GM18507 (cell line): Measurements from ENCODE around the gene LFNG.

Source experiments
- DNase-seq: peaks from one replicate; pipeline ENCODE4 v3.0.0; 2011; ENCODE audit warnings: low read depth; ENCODE audit not compliant: insufficient read length; ENCODE audit errors: extremely low spot score
- FAIRE-seq: peaks from 2 replicates; lab custom pipeline; 2011; peaks lifted over from hg19 to GRCh38; lab: Jason Lieb, UNC

LFNG gene

GRCh38 chr7:2482725-2483451, 36.7 kb upstream of the LFNG start:
- FAIRE-seq (no peak), DNase-seq (no peak)

- no peak for DNase-seq
- no peak for FAIRE-seq
Observed at GRCh38 chr7:2483494-2483893, 36.1 kb upstream of the LFNG start.

- DNase-seq (no peak), FAIRE-seq (no peak)
Observed at GRCh38 chr7:2484868-2485267, 34.7 kb upstream of the LFNG start.

GRCh38 chr7:2487586-2488271, 31.8 kb upstream of the LFNG start:
- DNase-seq: no peak
- no peak for FAIRE-seq

GRCh38 chr7:2488272-2488645, 31.3 kb upstream of the LFNG start:
- DNase-seq: no peak
- no peak for FAIRE-seq

GRCh38 chr7:2488681-2489080, 30.9 kb upstream of the LFNG start:
- DNase-seq (no peak), FAIRE-seq (no peak)

- FAIRE-seq (no peak), DNase-seq (no peak)
Observed at GRCh38 chr7:2490181-2490651, 29.4 kb upstream of the LFNG start.

GRCh38 chr7:2492038-2492437, 27.5 kb upstream of the LFNG start:
- no peak for DNase-seq
- FAIRE-seq: no peak

- FAIRE-seq: no peak
- DNase-seq: no peak
Observed at GRCh38 chr7:2493205-2494164, 26.1 kb upstream of the LFNG start.

- FAIRE-seq (no peak), DNase-seq (no peak)
Observed at GRCh38 chr7:2494191-2495130, 25.1 kb upstream of the LFNG start.

GRCh38 chr7:2495418-2496299, 23.9 kb upstream of the LFNG start:
- FAIRE-seq (no peak), DNase-seq (no peak)

- DNase-seq (no peak), FAIRE-seq (no peak)
Observed at GRCh38 chr7:2496375-2496774, 23.2 kb upstream of the LFNG start.

GRCh38 chr7:2497065-2497464, 22.5 kb upstream of the LFNG start:
- no peak for FAIRE-seq

GRCh38 chr7:2497500-2498336, 21.9 kb upstream of the LFNG start:
- FAIRE-seq: no peak
- no peak for DNase-seq

More at GRCh38 chr7:2497065-2497464, 22.5 kb upstream of the LFNG start:
- no peak for DNase-seq

GRCh38 chr7:2498708-2499107, 20.9 kb upstream of the LFNG start:
- DNase-seq: no peak
- FAIRE-seq: no peak

- DNase-seq (no peak), FAIRE-seq (no peak)
Observed at GRCh38 chr7:2499181-2499580, 20.4 kb upstream of the LFNG start.

- DNase-seq: no peak
- FAIRE-seq: no peak
Observed at GRCh38 chr7:2499719-2500430, 19.7 kb upstream of the LFNG start.
